GM19099 (cell line): ENCODE data around the gene EXTL2.

Experiments
- POLR2A ChIP-seq: IDR thresholded peaks from 3 replicates; pipeline ENCODE4 v1.6.1; 2011; ENCODE audit warnings: low read depth; ENCODE audit not compliant: insufficient read length; ENCODE audit errors: extremely low read depth

EXTL2 gene

GRCh38 chr1:100868364-100868995, 26.2 kb downstream of the EXTL2 start:
- no peak for TF ChIP-seq POLR2A

GRCh38 chr1:100866901-100867206, 27.8 kb downstream of the EXTL2 start:
- TF ChIP-seq POLR2A = no peak

DNA sequence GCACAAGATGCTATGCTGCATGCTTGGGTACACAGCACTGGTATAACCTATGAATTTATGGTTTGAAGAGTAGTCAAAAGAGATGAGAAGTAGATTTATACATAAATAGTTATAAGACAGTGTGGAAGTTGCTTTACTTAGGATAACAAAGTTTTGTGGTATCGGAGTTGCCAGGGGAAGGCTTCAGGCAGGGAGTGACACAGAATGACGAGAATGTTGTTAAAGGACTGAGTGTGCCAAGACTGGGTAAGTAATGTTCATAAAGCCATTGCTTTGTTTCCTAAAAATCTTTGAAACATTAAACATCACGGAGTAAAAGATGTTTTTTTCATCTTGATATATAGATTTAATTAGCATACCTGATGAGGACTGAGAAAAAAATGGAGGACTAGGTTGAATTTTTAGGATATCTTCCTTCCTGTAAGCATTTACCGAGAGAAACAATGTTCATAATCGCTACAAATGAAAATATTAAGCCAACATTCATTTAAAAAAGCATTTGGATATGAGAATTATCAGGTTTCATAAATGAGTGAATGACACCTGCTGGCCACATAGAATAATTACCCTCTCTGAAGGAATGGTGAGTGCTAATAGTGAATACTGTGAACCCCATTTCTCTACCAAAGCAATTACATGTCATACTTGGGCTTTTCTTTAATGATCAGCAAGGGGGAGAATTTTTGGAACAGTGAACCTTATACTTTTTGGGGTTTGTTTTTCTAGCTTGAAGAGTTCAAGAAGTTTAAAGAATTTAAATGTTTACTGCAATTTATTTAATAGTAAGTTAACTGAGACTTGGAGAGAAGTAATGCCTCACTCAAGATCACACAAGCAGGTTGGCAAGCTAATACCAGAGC, 28.4 kb downstream of the EXTL2 start:
- no peak for TF ChIP-seq POLR2A

GRCh38 chr1:100862591-100862990, 32.1 kb downstream of the EXTL2 start:
- no peak for TF ChIP-seq POLR2A

DNA sequence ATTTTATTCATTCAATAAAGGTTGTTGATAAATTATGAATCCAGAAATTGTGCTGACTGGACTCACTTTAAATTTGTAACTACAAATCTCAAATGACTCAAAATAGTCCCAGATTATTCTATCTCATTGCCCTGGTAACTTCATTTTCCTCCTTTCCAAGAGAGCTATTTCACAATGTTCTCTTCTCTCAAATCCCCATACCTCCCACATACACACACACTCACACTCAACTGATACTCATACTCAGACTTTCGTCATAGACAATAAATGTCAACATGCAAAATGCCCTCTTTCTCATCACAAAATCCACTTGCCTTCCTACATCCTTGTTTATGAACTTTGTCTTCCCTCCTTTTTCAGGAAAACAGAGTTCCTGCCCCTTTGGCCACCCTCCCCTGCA, 33.3 kb downstream of the EXTL2 start:
- TF ChIP-seq POLR2A = no peak

DNA sequence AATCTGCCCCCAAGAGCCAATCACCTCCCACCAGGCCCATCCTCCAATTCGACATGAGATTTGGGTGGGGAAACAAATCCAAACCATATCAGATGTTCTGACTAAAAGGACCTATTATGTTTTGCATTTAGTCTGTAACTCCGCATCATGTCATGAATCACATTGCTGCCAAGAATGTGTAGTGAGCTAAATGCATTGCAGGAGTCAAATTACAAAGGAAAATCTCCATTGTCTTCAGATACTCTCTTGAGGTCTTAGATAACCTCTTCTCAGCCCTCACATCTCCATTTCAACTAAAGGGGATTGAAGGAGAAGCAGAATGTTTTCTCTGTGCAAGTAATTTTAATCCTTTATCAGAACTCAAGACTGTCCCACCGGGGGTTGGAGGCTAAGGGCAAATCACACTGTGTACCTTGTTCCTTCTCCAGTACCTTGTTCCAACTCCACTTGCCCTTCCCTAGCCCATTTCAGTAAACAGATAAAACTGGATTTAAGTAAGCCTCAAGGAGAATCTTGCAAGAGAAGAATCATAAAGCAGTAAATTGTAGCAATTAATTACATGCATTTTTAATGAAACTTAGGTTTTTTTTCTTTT, 34.1 kb downstream of the EXTL2 start:
- TF ChIP-seq POLR2A = no peak

- no peak for TF ChIP-seq POLR2A
These were observed 41.7 kb downstream of the EXTL2 start for GRCh38 chr1:100852976-100853375.

GRCh38 chr1:100851726-100852125, 42.9 kb downstream of the EXTL2 start:
- no peak for TF ChIP-seq POLR2A

- TF ChIP-seq POLR2A = no peak
These were observed 47.1 kb downstream of the EXTL2 start for GRCh38 chr1:100847361-100848082.

- no peak for TF ChIP-seq POLR2A
These were observed 58.5 kb downstream of the EXTL2 start for GRCh38 chr1:100835866-100836842.

DNA sequence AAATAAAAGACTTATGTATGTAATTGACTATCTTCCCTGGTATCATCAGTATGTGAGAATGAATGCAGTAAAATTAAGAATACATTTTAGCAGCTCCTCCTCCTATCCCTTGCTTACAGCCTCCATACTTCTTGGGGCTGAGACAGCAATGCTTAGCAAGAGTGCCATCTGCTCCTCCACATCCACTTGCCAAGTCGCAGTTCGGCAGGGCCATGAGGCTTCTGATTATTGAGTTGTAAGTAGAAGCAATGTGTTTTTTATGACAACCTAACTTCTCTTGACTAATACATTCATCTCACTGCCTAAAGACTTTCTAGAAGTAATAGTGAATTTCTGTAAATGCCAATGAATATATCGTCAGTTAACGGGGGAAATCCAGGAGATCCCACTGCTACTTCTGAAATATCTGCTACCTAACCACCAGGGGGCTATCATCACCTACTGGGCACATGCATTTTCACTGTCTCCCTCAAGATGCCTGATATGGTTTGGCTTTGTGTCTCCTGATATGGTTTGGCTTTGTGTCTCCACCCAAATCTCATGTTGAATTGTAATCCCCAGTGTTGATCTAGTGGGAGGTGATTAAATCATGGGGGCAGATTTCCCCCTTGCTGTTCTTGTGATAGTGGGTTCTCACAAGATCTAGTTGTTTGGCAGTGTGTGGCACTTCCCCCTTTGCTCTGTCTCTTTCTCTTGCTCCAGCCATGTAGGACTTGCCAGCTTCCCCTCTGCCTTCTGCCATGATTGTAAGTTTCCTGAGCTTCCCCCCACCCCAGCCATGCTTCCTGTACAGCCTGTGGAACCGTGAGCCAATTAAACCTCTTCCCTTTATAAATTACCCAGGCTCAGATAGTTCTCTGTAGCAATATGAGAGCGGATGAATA, 59.6 kb downstream of the EXTL2 start:
- no peak for TF ChIP-seq POLR2A

GRCh38 chr1:100832694-100833428, 61.8 kb downstream of the EXTL2 start:
- no peak for TF ChIP-seq POLR2A
